Neural progenitor cell (in vitro differentiated cells): Measurements from ENCODE around the gene NEU3. TPM values are rescaled to one million over a fixed set of nuclear protein-coding genes. Genes with fewer than 3 reads are reported as not detected.

Experiments used
- DNase-seq: peaks from one replicate; pipeline ENCODE4 v3.0.0-alpha.2; 2016; ENCODE audit warnings: low spot score
- H2AFZ ChIP-seq: fragments of 200-600 bp; sonication (generic); replicated peaks from 2 replicates; pipeline ENCODE4 v1.6.1; 2016; ENCODE audit warnings: antibody characterized with exemption
- H3F3A ChIP-seq: fragments of 200-600 bp; sonication (generic); 2 replicates; pipeline ENCODE4 v1.6.1; 2016; ENCODE audit warnings: antibody characterized with exemption, low read depth
- H3K27ac ChIP-seq: fragments of 200-600 bp; sonication (generic); 2 replicates; pipeline ENCODE4 v1.5.1; 2016; ENCODE audit warnings: mild to moderate bottlenecking
- H3K27me3 ChIP-seq: fragments of 200-600 bp; sonication (generic); 2 replicates; pipeline ENCODE4 v1.6.1; 2016; ENCODE audit warnings: mild to moderate bottlenecking, moderate library complexity
- H3K36me3 ChIP-seq: fragments of 200-600 bp; sonication (generic); 2 replicates; pipeline ENCODE4 v1.5.1; 2016
- H3K4me1 ChIP-seq: fragments of 200-600 bp; sonication (generic); 2 replicates; pipeline ENCODE4 v1.6.1; 2016; ENCODE audit warnings: mixed run types
- H3K4me2 ChIP-seq: fragments of 200-600 bp; sonication (generic); 2 replicates; pipeline ENCODE4 v1.6.1; 2016
- H3K4me3 ChIP-seq: fragments of 200-600 bp; sonication (generic); 2 replicates; pipeline ENCODE4 v1.5.1; 2016
- H3K79me2 ChIP-seq: fragments of 200-600 bp; sonication (generic); 2 replicates; pipeline ENCODE4 v1.6.1; 2016; ENCODE audit warnings: low read depth
- H3K9ac ChIP-seq: fragments of 200-600 bp; sonication (generic); 2 replicates; pipeline ENCODE4 v1.6.1; 2016
- H3K9me3 ChIP-seq: fragments of 200-600 bp; sonication (generic); 2 replicates; pipeline ENCODE4 v1.5.1; 2016; ENCODE audit warnings: low read depth
- H4K20me1 ChIP-seq: fragments of 200-600 bp; sonication (generic); 2 replicates; pipeline ENCODE4 v1.6.1; 2016; ENCODE audit warnings: low read depth
- H3K27ac Mint-ChIP-seq: 3 replicates; pipeline ENCODE4 v1.8.0; 2021; ENCODE audit warnings: mixed read lengths
- H3K27me3 Mint-ChIP-seq: 2 replicates; pipeline ENCODE4 v1.8.0; 2022; ENCODE audit warnings: low read depth, mild to moderate bottlenecking, inconsistent platforms, moderate library complexity, mixed read lengths; ENCODE audit not compliant: insufficient read depth
- H3K36me3 Mint-ChIP-seq: 3 replicates; pipeline ENCODE4 v1.8.0; 2021; ENCODE audit warnings: mixed read lengths
- H3K4me1 Mint-ChIP-seq: 3 replicates; pipeline ENCODE4 v1.8.0; 2021; ENCODE audit warnings: mixed read lengths
- H3K4me3 Mint-ChIP-seq: 3 replicates; pipeline ENCODE4 v1.8.0; 2021; ENCODE audit warnings: mild to moderate bottlenecking, moderate library complexity, mixed read lengths
- H3K9me3 Mint-ChIP-seq: 3 replicates; pipeline ENCODE4 v1.8.0; 2020; ENCODE audit warnings: mixed read lengths
- CTCF ChIP-seq: fragments of 200-600 bp; sonication (generic); IDR thresholded peaks from 2 replicates; pipeline ENCODE4 v1.5.1; 2017; ENCODE audit warnings: antibody characterized with exemption, mild to moderate bottlenecking
- EZH2 ChIP-seq: fragments of 200-600 bp; sonication (generic); IDR thresholded peaks from 2 replicates; pipeline ENCODE4 v1.6.1; 2017; ENCODE audit warnings: antibody characterized with exemption, mild to moderate bottlenecking, moderate library complexity
- EZH2phosphoT487 ChIP-seq: fragments of 200-600 bp; sonication (generic); IDR thresholded peaks from 2 replicates; pipeline ENCODE4 v1.6.1; 2017; ENCODE audit warnings: antibody characterized with exemption
- total RNA-seq: library from RNA; depleted of rRNA; stranded (reverse); fragments of >200 nt; gene quantifications from 2 replicates; pipeline ENCODE4 v1.2.3, GENCODE V29; 2015; ENCODE audit warnings: low replicate concordance

NEU3 gene
- total RNA-seq, 1 donor from 2014 or later, result 12.4 TPM

GRCh38 chr11:74981888-74982287 is 6.8 kb upstream of the NEU3 start:
- H3K36me3 Mint-ChIP-seq, result peaks cover 8% of the 10 kb centered on the region
- Histone ChIP-seq H3K9me3 (no peaks in the 10 kb centered on the region), H3K36me3 (no peaks in the 10 kb centered on the region), H3K79me2 (no peaks in the 10 kb centered on the region), H2AFZ (no peak overlapping the region), H4K20me1 (no peaks in the 10 kb centered on the region), H3K27me3 (no peaks in the 10 kb centered on the region), H3F3A (no peaks in the 10 kb centered on the region), H3K27ac (no peak overlapping the region), H3K4me2 (no peak overlapping the region), H3K4me3 (no peak overlapping the region), H3K4me1 (no peaks in the 10 kb centered on the region), H3K9ac (no peak overlapping the region)
- no peaks in the 10 kb centered on the region for H3K9me3 Mint-ChIP-seq
- peaks cover 2% of the 10 kb centered on the region for H3K27me3 Mint-ChIP-seq
- H3K4me1 Mint-ChIP-seq, result no peaks in the 10 kb centered on the region
- no peak for TF ChIP-seq EZH2phosphoT487
- TF ChIP-seq EZH2, result no peak
- no peak for TF ChIP-seq CTCF
- no peak for DNase-seq
- H3K4me3 Mint-ChIP-seq, result no peak overlapping the region
- no peak overlapping the region for H3K27ac Mint-ChIP-seq

- Histone ChIP-seq H4K20me1 (no peaks in the 10 kb centered on the region), H3K27ac (no peak overlapping the region), H3K4me1 (no peaks in the 10 kb centered on the region), H3K79me2 (no peaks in the 10 kb centered on the region), H3K4me2 (no peak overlapping the region), H3K27me3 (no peaks in the 10 kb centered on the region), H3K9me3 (no peaks in the 10 kb centered on the region), H3K36me3 (no peaks in the 10 kb centered on the region), H2AFZ (no peak overlapping the region), H3K4me3 (no peak overlapping the region), H3F3A (peaks cover 13% of the 10 kb centered on the region), H3K9ac (no peak overlapping the region)
- TF ChIP-seq EZH2phosphoT487, result no peak
- no peak for TF ChIP-seq EZH2
- no peak for TF ChIP-seq CTCF
- Mint-ChIP-seq H3K9me3 (no peaks in the 10 kb centered on the region), H3K27me3 (peaks cover 4% of the 10 kb centered on the region), H3K4me3 (no peak overlapping the region), H3K36me3 (peaks cover 8% of the 10 kb centered on the region), H3K4me1 (no peaks in the 10 kb centered on the region), H3K27ac (no peak overlapping the region)
- no peak for DNase-seq
Measured at GRCh38 chr11:74984070-74984469, 4.7 kb upstream of the NEU3 start.

GRCh38 chr11:74984730-74985129 is 4.0 kb upstream of the NEU3 start:
- H3F3A ChIP-seq, result peaks cover 17% of the 10 kb centered on the region
- H4K20me1 ChIP-seq, result no peaks in the 10 kb centered on the region
- H3K36me3 ChIP-seq, result no peaks in the 10 kb centered on the region
- Mint-ChIP-seq H3K27ac (no peak overlapping the region), H3K27me3 (peaks cover 4% of the 10 kb centered on the region), H3K4me3 (no peak overlapping the region), H3K4me1 (peaks cover 5% of the 10 kb centered on the region), H3K9me3 (no peaks in the 10 kb centered on the region), H3K36me3 (peaks cover 8% of the 10 kb centered on the region)
- DNase-seq, result no peak
- H3K9me3 ChIP-seq, result no peaks in the 10 kb centered on the region
- no peak overlapping the region for H3K27ac ChIP-seq
- no peak overlapping the region for H3K4me3 ChIP-seq
- H3K9ac ChIP-seq, result no peak overlapping the region
- H2AFZ ChIP-seq, result no peak overlapping the region
- no peak overlapping the region for H3K4me2 ChIP-seq
- no peak for TF ChIP-seq EZH2
- TF ChIP-seq CTCF, result no peak
- no peak for TF ChIP-seq EZH2phosphoT487
- H3K4me1 ChIP-seq, result peaks cover 4% of the 10 kb centered on the region
- no peaks in the 10 kb centered on the region for H3K27me3 ChIP-seq
- H3K79me2 ChIP-seq, result peaks cover 3% of the 10 kb centered on the region
